ENCODE results near the gene CCL17.
A peak's percentile ranks its signal among the peaks of the same experiment; 100 is the strongest.

Gene CCL17

DNA sequence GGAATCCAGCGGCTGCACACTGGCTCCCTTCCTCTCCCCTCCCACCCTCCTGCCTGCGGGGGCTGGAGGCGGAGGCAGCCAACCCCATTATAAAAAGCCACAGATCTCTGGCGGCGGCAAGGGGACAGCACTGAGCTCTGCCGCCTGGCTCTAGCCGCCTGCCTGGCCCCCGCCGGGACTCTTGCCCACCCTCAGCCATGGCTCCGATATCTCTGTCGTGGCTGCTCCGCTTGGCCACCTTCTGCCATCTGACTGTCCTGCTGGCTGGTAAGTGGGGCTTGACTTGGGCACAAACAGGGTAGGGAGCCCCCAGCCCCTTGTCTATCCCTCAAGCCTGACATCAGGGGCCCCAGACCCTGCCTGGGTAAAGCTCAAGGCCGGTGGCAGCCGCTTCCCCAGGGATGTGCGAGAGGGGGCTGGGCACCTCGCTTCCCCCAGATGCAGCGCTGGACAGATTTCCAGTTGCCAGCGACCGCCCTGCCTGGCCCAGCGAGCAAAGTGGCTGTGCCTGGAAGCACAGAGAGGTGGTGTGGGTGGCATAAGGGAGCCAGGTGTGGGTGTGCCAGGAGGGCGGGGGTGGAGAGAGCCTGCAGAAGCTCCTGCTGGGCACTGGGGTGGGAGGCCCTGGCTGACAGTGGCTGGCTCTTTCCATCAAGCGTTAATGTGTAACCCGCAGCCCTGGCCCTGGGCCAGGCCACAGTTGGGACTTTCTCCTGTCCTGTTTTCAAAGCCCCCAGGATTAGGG lies 32.0 kb upstream of the CCL17 start, which contains the start of gene CX3CL1:
CX3CL1 (plus strand) TSS at position 119 of the 745 bp plus-strand sequence; CDS start at position 198, 79 bp downstream.
- Histone ChIP-seq H3K9me3 (ENCODE audit: control insufficient read depth, insufficient read depth, low read depth, low read length) (no peaks in the 10 kb centered on the region), H3K4me1 (ENCODE audit: control insufficient read depth, insufficient read depth, low read length) (peaks cover 10% of the 10 kb centered on the region), H3K27ac (ENCODE audit: extremely low read depth, low read depth, low read length) (no peak within 1 kb of the TSS; the same call in 1 of the 2 replicates), H3K36me3 (ENCODE audit: control insufficient read depth in 2 of 2, insufficient read depth in 1 of 2, low read length in 2 of 2) (no peaks in the 10 kb centered on the region), H3K4me3 (ENCODE audit: low read depth, low read length) (peak within 1 kb of the TSS; percentile 22; the same call in 1 of the 2 replicates)
- ChIA-PET CTCF (interaction anchor here (0.6 to 0.8 kb wide), 3 partner anchors 12 to 52 kb away, joined by 3 to 4 read pairs (median 3); no protein-coding TSS in a partner anchor), POLR2A (no interaction called here)
- no peak for TF ChIP-seq ZNF664 (tag by site-specific recombination; IDR thresholded peaks at IDR 0.05)
- TF ChIP-seq, protein P1, sequence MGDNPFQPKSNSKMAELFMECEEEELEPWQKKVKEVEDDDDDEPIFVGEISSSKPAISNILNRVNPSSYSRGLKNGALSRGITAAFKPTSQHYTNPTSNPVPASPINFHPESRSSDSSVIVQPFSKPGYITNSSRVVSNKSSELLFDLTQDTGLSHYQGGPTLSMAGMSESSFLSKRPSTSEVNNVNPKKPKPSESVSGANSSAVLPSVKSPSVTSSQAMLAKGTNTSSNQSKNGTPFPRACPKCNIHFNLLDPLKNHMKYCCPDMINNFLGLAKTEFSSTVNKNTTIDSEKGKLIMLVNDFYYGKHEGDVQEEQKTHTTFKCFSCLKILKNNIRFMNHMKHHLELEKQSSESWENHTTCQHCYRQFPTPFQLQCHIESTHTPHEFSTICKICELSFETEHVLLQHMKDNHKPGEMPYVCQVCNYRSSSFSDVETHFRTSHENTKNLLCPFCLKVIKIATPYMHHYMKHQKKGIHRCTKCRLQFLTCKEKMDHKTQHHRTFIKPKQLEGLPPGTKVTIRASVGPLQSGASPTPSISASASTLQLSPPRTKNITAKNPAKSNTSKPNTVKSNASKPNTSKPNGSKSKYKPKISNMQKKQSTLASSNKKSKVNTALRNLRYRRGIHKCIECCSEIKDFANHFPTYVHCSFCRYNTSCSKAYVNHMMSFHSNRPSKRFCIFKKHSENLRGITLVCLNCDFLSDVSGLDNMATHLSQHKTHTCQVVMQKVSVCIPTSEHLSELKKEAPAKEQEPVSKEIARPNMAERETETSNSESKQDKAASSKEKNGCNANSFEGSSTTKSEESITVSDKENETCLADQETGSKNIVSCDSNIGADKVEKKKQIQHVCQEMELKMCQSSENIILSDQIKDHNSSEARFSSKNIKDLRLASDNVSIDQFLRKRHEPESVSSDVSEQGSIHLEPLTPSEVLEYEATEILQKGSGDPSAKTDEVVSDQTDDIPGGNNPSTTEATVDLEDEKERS (tag by site-specific recombination; IDR thresholded peaks at IDR 0.05): no peak
- TF ChIP-seq ZFHX2 (tag by site-specific recombination; conservative IDR thresholded peaks at IDR 0.05): peak; percentile 90
- no peak for TF ChIP-seq ZNF785 (tag by site-specific recombination; IDR thresholded peaks at IDR 0.05)
- no peak for TF ChIP-seq ZNF146 (tag by site-specific recombination; IDR thresholded peaks at IDR 0.05)
- TF ChIP-seq ZNF202 (tag by site-specific recombination; IDR thresholded peaks at IDR 0.05; ENCODE audit: borderline replicate concordance): no peak
- no peak for TF ChIP-seq ZNF548 (tag by site-specific recombination; IDR thresholded peaks at IDR 0.05)
- peak; percentile 26; the same call in 1 of the 2 replicates for TF ChIP-seq ZNF335 (tag by site-specific recombination; conservative IDR thresholded peaks at IDR 0.05)
- TF ChIP-seq, protein P2, sequence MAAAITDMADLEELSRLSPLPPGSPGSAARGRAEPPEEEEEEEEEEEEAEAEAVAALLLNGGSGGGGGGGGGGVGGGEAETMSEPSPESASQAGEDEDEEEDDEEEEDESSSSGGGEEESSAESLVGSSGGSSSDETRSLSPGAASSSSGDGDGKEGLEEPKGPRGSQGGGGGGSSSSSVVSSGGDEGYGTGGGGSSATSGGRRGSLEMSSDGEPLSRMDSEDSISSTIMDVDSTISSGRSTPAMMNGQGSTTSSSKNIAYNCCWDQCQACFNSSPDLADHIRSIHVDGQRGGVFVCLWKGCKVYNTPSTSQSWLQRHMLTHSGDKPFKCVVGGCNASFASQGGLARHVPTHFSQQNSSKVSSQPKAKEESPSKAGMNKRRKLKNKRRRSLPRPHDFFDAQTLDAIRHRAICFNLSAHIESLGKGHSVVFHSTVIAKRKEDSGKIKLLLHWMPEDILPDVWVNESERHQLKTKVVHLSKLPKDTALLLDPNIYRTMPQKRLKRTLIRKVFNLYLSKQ (tag by site-specific recombination; IDR thresholded peaks at IDR 0.05; ENCODE audit: borderline replicate concordance): no peak
- TF ChIP-seq BCL11B (tag by site-specific recombination; IDR thresholded peaks at IDR 0.05; ENCODE audit: low read depth): no peak
- no peak for TF ChIP-seq ZNF501 (tag by site-specific recombination; IDR thresholded peaks at IDR 0.05)
- TF ChIP-seq ZNF776 (tag by site-specific recombination; IDR thresholded peaks at IDR 0.05; ENCODE audit: borderline replicate concordance): no peak
- TF ChIP-seq, protein P3, sequence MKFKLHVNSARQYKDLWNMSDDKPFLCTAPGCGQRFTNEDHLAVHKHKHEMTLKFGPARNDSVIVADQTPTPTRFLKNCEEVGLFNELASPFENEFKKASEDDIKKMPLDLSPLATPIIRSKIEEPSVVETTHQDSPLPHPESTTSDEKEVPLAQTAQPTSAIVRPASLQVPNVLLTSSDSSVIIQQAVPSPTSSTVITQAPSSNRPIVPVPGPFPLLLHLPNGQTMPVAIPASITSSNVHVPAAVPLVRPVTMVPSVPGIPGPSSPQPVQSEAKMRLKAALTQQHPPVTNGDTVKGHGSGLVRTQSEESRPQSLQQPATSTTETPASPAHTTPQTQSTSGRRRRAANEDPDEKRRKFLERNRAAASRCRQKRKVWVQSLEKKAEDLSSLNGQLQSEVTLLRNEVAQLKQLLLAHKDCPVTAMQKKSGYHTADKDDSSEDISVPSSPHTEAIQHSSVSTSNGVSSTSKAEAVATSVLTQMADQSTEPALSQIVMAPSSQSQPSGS (tag by site-specific recombination; IDR thresholded peaks at IDR 0.05; ENCODE audit: low read depth): no peak
- TF ChIP-seq, protein P4, sequence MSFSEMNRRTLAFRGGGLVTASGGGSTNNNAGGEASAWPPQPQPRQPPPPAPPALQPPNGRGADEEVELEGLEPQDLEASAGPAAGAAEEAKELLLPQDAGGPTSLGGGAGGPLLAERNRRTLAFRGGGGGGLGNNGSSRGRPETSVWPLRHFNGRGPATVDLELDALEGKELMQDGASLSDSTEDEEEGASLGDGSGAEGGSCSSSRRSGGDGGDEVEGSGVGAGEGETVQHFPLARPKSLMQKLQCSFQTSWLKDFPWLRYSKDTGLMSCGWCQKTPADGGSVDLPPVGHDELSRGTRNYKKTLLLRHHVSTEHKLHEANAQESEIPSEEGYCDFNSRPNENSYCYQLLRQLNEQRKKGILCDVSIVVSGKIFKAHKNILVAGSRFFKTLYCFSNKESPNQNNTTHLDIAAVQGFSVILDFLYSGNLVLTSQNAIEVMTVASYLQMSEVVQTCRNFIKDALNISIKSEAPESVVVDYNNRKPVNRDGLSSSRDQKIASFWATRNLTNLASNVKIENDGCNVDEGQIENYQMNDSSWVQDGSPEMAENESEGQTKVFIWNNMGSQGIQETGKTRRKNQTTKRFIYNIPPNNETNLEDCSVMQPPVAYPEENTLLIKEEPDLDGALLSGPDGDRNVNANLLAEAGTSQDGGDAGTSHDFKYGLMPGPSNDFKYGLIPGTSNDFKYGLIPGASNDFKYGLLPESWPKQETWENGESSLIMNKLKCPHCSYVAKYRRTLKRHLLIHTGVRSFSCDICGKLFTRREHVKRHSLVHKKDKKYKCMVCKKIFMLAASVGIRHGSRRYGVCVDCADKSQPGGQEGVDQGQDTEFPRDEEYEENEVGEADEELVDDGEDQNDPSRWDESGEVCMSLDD (tag by site-specific recombination; IDR thresholded peaks at IDR 0.05): no peak
- TF ChIP-seq, protein P5, sequence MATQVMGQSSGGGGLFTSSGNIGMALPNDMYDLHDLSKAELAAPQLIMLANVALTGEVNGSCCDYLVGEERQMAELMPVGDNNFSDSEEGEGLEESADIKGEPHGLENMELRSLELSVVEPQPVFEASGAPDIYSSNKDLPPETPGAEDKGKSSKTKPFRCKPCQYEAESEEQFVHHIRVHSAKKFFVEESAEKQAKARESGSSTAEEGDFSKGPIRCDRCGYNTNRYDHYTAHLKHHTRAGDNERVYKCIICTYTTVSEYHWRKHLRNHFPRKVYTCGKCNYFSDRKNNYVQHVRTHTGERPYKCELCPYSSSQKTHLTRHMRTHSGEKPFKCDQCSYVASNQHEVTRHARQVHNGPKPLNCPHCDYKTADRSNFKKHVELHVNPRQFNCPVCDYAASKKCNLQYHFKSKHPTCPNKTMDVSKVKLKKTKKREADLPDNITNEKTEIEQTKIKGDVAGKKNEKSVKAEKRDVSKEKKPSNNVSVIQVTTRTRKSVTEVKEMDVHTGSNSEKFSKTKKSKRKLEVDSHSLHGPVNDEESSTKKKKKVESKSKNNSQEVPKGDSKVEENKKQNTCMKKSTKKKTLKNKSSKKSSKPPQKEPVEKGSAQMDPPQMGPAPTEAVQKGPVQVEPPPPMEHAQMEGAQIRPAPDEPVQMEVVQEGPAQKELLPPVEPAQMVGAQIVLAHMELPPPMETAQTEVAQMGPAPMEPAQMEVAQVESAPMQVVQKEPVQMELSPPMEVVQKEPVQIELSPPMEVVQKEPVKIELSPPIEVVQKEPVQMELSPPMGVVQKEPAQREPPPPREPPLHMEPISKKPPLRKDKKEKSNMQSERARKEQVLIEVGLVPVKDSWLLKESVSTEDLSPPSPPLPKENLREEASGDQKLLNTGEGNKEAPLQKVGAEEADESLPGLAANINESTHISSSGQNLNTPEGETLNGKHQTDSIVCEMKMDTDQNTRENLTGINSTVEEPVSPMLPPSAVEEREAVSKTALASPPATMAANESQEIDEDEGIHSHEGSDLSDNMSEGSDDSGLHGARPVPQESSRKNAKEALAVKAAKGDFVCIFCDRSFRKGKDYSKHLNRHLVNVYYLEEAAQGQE (tag by site-specific recombination; IDR thresholded peaks at IDR 0.05): no peak
- TF ChIP-seq ZIC2 (tag by site-specific recombination; IDR thresholded peaks at IDR 0.05): peak; percentile 33
- TF ChIP-seq ZXDB (tag by site-specific recombination; IDR thresholded peaks at IDR 0.05): no peak
- TF ChIP-seq, protein P6, sequence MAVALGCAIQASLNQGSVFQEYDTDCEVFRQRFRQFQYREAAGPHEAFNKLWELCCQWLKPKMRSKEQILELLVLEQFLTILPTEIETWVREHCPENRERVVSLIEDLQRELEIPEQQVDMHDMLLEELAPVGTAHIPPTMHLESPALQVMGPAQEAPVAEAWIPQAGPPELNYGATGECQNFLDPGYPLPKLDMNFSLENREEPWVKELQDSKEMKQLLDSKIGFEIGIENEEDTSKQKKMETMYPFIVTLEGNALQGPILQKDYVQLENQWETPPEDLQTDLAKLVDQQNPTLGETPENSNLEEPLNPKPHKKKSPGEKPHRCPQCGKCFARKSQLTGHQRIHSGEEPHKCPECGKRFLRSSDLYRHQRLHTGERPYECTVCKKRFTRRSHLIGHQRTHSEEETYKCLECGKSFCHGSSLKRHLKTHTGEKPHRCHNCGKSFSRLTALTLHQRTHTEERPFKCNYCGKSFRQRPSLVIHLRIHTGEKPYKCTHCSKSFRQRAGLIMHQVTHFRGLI (tag by site-specific recombination; IDR thresholded peaks at IDR 0.05): no peak
- no peak for TF ChIP-seq RBAK (tag by site-specific recombination; IDR thresholded peaks at IDR 0.05)
- no peak for TF ChIP-seq HOXC10 (CRISPR knock-in tag; IDR thresholded peaks at IDR 0.05)
